ENCODE results near the gene SMIM32.

SMIM32 gene

DNA sequence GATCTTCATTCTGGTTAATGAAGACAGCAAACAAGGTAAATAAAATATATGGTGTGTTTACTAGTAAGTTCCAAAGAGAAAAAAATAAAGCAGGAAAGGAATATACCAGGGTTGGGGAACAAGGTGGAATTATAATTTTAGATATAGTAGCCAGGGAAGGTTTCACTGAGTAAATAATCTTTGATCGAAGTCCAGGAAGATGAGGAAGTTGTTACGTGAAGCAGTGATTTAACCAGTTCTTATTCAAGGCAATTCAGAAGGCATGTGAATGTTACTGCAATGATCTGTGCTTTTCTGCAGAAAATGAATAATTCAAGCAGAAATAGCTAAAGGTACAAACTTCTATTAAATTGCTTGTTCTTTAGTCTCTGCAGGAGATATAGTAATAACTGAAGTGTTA lies 6.2 kb downstream of the SMIM32 start:
- no peak for DNase-seq (ENCODE audit: low read depth)

DNA sequence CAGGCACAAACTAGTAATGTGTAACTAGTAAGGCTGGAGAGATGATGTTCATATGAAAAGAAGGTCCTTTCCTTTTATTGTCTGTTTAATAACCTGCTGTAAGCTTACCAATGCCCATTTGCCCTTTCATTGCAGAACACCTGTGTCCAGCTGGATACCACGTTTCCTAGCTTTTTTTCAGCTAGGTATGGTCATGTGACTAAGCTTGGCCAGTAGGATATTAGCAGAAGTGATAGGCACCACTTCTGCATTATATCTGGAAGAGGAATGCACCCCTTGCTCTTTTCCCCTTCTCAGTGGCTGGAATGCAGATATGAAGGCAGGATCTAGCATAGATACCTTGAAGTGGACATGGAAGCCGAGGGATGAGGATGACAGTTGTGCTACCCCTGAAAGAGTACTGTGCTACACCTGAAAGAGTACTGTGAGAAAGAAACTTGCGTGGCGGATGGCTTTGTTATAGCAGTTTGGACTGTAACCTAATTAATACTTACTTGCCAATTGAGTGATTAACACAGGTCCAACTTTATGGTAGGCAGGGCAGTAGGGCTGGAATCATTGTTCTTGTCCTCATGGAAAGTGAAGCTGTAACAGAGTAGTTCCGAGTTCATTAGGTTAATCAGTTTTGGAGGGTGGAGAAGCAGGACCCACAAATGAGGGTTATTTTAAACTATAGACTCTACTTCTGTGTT lies 6.8 kb downstream of the SMIM32 start:
- DNase-seq (ENCODE audit: low read depth), result no peak

DNA sequence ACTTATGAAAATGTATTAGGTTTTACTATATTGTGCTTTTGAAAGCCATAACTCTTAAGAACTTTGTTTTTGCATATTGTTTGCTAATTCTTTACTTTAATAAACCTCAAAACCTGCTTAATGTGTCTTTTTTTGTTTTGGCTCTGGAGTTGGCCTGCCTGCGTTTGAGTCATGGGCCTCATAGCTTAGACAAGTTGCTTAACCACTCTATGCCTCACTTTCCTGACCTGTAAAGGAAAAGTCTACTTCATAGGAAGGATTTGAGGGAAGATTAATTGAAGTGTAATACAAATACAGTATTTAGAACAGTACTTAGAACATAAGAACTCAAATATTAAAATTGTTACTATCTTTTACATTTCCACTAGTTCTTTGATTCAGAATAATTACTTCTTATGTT lies 10.3 kb downstream of the SMIM32 start:
- no peak for DNase-seq (ENCODE audit: low read depth)

DNA sequence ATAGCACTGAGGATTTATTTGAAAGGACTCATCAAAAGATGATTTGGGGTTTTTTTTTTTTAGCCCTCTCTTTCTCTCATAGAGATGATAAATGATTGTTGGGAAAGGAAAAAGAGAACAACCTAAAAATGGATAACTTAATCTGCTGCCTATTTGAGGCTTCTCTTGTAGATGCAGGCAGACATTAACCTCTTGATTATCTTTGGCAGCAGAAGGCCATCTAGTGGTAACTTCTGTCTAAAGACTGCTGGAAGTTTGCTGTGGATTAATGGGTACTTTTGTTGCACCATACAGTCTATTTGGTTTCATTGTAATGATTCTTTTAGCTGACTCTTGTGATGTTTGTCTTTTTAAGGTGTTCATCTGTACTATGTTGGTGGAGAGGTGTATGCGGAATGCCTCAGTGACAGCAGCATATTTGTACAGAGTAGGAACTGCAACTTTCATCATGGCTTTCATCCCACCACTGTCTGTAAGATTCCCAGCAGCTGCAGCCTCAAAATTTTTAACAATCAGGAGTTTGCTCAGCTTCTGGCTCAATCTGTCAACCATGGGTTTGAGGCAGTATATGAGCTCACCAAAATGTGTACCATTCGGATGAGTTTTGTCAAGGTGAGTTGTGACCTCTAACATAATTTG lies 18.8 kb downstream of the SMIM32 start:
- DNase-seq (ENCODE audit: low read depth), result peak; percentile 67

DNA sequence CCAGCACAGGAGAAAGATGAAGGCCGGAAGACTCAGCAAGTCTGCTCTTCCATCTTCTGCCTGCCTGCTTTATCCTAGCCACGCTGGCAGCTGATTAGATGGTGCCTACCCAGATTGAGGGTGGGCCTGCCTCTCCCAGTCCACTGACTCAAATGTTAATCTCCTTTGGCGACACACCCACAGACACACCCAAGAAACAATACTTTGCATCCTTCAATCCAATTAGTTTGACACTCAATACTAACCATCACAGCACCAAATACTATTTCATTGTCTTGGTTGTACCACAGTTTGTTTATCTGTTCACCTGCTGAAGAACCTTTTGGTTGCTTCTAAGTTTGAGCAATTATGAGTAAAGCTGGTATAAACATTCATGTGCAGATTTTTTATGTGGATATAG lies 23.7 kb downstream of the SMIM32 start:
- no peak for DNase-seq (ENCODE audit: low read depth)

DNA sequence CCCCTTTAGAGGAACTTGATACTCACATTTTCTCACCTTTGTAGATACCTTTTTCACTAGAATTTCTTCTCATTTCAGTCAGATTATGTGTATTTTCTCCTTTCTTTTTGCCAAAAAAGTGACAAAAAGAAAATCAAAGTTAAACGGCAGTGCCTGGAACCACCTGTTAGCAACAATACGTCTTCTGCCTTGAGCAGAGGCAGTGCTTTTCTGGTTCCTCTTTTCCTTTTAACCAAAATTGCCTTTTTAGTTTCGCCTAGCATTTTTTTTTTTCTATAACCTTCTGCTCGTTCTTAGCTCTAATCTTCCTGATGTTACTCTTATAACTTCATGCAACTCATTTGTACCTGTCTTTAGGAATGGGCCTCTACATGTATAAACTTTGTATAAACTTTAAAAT lies 26.1 kb downstream of the SMIM32 start:
- DNase-seq (ENCODE audit: low read depth), result no peak

DNA sequence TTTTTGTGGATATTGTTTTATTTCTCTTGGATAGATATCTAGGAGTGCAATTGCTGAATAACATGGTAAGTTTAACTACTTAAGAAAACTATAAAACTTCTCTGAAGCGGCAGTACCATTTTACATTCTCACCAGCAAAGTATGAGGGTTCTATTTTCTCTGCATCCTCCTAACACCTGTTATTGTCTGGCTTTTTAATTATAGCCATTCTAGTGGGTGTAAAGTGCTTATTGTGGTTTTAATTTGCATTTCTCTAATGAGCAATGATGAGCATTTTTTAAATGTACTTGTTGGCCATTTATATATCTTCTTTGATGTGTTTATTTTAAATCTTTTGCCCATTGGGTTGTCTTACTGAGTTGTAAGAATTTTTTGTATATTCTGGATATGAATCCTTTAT lies 28.7 kb downstream of the SMIM32 start:
- no peak for DNase-seq (ENCODE audit: low read depth)

DNA sequence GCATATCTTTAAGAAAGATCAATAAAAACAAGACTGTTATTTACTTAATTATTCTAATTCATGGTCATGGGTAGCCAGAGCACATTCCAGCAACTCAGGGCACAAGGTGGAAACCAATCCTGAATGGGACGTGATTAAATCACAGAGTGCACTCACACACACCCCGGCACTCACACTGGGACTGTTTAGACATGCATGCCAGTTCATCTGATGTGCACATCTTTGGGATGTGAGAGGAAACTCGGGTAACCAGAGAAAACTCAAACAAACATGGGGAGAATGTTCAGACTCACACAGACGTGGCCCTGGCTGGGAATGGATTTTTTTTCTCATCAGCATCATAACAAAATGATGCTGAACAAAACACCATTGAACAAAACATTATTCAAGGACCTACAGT lies 31.0 kb downstream of the SMIM32 start:
- DNase-seq (ENCODE audit: low read depth), result no peak

DNA sequence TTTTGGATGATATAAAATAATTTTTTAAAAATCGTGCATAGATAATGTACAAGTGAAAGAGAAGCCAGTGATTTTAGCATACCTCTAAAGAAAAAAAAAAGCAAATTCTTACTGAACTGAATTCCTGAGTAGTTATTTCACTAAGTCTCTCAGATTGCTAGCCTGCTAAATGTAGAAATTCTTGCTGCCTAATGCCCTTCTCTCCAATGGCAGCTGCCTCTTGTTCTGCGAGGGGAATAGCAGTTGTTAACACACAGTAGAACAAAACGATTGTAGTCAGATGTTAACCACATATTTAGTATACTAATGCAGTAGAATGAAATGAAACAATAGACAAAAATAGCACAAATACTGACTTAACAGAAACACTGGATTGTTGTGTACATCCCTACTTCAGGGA lies 33.5 kb downstream of the SMIM32 start:
- no peak for DNase-seq (ENCODE audit: low read depth)

DNA sequence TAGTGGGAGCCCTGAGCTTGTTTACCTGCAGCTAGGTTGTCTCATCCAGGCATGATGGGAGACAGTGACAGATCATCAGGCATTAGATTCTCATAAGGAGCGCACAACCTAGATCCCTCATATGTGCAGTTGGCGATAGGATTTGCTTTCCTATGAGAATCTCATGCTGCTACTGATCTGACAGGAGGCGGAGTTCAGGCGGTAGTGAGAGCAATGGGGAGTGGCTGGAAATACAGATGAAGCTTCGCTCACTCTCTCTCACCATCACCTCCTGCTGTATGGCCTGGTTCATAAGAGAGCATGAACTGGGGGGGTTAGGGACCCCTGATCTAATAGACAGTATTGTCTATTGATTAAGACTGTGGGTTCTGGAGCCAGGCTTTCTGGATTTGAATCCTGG lies 35.4 kb downstream of the SMIM32 start:
- no peak for DNase-seq (ENCODE audit: low read depth)

DNA sequence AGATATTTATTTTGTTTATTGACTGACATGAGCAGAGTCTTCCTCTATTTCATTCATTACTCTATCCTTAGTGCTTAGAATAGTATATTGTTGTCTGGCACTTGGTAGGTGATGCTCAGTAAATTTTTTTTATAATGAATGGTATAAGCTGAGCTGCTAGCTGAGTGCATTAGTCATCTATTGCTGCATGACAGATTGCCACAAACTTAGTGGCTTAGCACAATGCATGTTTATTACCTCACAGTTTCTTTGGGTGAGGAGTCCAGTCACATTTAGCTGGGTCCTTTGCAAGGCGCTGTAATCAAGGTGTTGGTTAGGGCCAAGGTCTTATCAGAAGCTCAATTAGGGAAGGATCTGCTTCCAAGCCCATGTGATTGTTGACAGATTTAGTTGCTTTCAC lies 37.2 kb downstream of the SMIM32 start:
- DNase-seq (ENCODE audit: low read depth), result no peak

DNA sequence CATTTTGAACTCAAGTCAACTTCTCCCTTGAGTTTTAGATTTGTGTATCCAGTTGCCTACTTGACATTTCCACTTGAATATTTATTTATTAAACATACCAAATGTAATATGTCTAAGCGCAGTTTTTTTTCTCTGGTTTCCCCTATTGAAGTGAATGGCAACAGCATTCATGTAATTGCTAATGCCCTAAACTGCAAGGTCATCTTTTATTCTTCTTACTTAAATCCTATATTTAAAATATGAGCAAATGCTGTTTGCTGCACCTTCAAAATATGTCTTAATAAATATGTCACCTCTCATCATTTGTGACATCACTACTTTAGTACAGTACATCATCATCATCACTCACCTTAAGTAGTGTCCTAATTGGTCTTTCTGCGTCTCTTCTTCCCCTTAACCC lies 37.9 kb downstream of the SMIM32 start:
- DNase-seq (ENCODE audit: low read depth), result no peak

DNA sequence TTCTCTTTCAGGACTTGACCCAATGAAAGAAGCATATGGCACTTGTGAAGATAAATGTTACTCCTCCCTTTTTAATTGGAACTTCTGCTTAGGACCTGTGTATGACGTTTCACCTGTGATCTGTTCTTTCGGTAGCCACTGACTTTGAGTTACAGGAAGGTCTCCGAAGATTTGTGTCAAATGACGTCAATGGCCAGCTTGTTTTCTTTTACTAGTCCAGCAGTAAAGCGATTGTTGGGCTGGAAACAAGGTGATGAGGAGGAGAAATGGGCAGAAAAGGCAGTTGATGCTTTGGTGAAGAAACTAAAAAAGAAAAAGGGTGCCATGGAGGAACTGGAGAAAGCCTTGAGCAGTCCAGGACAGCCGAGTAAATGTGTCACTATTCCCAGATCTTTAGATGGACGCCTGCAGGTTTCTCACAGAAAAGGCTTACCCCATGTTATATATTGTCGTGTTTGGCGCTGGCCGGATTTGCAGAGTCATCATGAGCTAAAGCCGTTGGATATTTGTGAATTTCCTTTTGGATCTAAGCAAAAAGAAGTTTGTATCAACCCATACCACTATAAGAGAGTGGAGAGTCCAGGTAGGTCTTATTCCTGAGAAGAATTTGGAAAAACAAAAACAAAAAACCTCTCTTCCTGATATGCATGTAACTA lies 39.3 kb downstream of the SMIM32 start:
- DNase-seq (ENCODE audit: low read depth), result no peak

DNA sequence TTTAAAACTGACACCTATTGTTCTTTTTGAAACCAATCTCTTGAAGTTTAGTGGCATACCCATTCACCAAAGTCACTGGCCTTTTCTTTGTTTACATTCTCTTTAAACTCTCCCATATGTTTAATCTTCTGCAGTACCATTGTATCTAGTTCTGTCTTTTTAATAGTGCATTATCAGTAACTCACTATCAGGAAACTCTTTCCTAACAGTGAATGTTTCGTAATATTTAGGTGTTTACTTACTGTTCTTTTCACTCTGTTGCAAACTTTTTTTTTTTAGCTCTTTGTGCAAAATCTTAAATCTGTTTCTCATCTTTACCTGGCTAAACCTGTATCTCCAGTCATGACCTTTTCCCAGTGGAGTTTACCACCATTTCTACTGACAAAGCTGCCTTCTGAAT lies 43.1 kb downstream of the SMIM32 start:
- no peak for DNase-seq (ENCODE audit: low read depth)

DNA sequence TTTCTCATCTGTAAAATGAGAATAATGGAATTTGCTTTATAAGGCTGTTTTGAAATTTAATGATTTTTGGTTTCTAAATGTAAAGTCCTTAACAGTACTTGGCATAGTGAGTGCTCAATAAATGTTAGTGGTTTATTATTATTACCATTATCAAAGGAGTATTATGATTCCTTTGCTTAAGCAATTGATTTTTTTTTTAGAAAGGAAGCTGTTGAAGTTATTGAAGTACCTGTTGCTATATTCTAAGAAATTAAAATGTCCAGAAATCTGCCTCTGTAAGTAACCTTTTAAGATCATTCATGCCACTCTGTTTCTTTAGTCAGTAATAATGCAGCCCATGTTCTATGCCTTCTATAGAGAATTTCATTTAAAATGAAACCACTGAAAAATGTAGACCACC lies 45.3 kb downstream of the SMIM32 start:
- no peak for DNase-seq (ENCODE audit: low read depth)

DNA sequence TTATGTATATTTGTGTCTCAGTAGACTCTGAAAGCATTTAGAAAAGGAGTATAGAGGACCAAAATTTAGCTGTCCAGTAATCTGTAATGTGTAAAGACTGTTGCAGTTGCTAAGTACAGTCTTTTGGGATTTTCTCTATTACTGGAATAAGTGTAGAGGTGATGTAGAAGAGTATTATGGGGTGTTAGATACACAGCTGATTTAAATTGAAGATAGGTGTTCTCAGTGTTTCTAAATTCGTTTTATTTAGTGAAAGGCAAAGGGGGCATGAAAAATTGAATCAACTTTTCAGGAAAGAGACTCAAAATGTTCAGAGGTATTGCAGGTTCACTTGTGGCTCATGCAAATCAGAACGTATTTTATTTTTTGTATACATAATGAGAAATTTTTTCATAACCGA lies 46.8 kb downstream of the SMIM32 start:
- DNase-seq (ENCODE audit: low read depth), result no peak

DNA sequence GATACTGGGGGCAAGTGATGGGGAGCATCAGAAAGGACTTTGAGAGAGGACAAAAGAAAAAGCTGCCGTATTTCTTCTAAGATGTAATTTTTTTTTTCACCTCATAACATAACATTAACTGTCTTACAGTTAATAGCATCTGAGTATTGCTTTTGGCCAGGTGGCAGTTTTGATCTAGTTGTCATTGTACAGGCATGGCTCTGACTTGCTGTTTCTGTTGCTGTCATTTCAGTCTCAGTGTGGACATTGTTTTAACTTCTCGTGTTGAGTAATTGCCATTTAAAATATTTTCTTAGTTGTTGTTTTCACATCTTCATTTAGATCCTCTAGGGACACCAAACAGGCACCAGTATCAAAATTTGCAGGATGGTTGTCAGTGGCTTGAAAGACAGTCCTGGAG lies 47.9 kb downstream of the SMIM32 start:
- no peak for DNase-seq (ENCODE audit: low read depth)

DNA sequence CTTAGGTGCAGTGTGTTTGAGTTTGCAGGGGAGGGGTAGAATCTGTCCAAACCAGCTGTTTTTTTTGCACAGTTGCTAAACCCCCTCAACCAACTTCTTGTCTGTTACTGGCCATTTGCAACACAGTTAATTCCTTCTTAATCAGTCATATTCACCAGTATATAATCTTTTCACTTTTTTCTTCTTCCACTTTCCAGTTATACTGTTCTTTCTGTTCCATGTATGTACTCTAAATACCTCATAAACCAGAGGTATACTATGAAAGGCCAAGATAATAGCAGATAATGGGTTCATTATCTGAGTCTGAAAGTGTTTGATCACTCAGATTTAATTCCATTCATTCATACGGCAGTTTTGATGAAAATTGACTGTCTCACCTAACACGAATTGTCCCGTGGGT lies 49.2 kb downstream of the SMIM32 start:
- DNase-seq (ENCODE audit: low read depth), result no peak

DNA sequence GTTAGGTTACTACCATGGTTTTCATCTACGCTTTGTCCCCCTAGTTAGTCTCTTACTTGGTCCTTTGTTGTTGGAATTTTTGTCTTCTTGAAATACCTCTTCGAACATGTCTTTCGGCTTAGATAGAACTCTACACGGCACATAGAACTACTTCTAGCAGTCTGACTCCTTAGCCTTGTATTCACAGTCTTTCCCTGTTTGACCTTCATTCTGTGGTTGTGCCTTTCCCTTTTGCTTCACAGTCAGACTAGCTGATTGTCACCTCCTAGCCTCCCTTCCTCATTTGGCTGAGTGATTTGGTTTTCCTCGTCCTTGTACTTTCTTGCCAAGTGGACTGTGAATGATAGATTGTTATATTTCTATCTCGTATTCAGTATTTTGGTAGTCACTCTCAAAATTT lies 49.6 kb downstream of the SMIM32 start:
- DNase-seq (ENCODE audit: low read depth), result no peak

DNA sequence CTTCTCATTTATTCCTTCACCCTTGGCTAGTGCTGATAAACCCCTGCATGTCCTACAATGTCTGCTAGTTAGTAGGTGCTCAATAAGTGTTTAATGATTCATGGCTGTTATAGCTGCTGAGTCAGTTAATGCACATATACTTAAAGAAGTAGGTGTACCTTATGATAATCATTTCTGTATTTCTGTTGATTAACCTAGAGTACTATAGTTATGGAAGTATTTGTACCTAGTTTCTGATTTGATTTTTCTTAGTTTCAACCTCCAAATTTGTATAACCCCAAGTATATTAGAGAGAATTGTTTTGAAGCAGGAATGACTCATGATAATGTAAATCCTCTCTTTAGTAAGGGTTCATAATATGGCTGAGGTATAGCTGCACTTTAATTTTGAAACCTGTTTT lies 51.4 kb downstream of the SMIM32 start:
- DNase-seq (ENCODE audit: low read depth), result no peak

Data from fibroblast of the conjunctiva (primary cell).